Breast epithelium (tissue), 4 donors: ENCODE data around the gene FGGY. TPM values are rescaled to one million over a fixed set of nuclear protein-coding genes. Genes with fewer than 3 reads are reported as not detected.

Experiments
- DNase-seq, 2 donors: peaks; one replicate each; pipeline ENCODE4 v3.0.0-alpha.2; 2019; ENCODE audit warnings: low spot score in 2 of 2
- H3K27ac ChIP-seq, 2 donors: fragments of 200-600 bp; sonication (generic) in 1 of 2; one replicate each; pipeline ENCODE4 v1.5.1; 2016 to 2019; ENCODE audit warnings: mild to moderate bottlenecking in 1 of 2
- H3K27me3 ChIP-seq, 2 donors: fragments of 200-600 bp; sonication (generic) in 1 of 2; one replicate each; pipeline versions ENCODE4 v1.5.1 to v1.6.0; 2017 to 2019; ENCODE audit warnings: control low read depth in 1 of 2, mild to moderate bottlenecking in 1 of 2
- H3K36me3 ChIP-seq: fragments of 200-600 bp; one replicate; pipeline ENCODE4 v1.5.1; 2019
- H3K4me1 ChIP-seq, 2 donors: fragments of 200-600 bp; sonication (generic); one replicate each; pipeline ENCODE4 v1.5.1; 2016 to 2019; ENCODE audit warnings: control low read depth in 1 of 2
- H3K4me3 ChIP-seq, 3 donors: fragments of 200-600 bp; sonication (generic); 1 replicate in 2 of 3; 2 replicates in 1 of 3; pipeline ENCODE4 v1.5.1; 2016 to 2019; ENCODE audit warnings: mild to moderate bottlenecking in 3 of 3, moderate library complexity in 2 of 3
- H3K9me3 ChIP-seq, 2 donors: fragments of 200-600 bp; sonication (generic) in 1 of 2; one replicate each; pipeline ENCODE4 v1.5.1; 2016 to 2019; ENCODE audit warnings: control low read depth in 1 of 2
- POLR2A ChIP-seq: fragments of 450-650 bp; IDR thresholded peaks from one replicate; pipeline ENCODE4 v1.6.1; 2016; ENCODE audit warnings: antibody characterized with exemption, mild to moderate bottlenecking, moderate library complexity
- POLR2AphosphoS5 ChIP-seq, 3 donors: sonication (generic); formaldehyde crosslinking; IDR thresholded peaks; one replicate each; pipeline ENCODE4 v1.6.1; 2017; ENCODE audit warnings: antibody characterized with exemption in 3 of 3
- intact Hi-C: fragments of 100-400 bp; cut with DNase I; formaldehyde crosslinking; loops from one replicate; pipeline ENCODE4 v1.15.1; 2023; ENCODE audit warnings: low total_unique reads
- total RNA-seq, 3 donors: library from RNA; depleted of rRNA; stranded (reverse); fragments of >200 nt; gene quantifications; one replicate each; pipeline ENCODE4 v1.1.0, GENCODE V29; 2016
- TF ChIP-seq, protein P1 (sequence below), 3 donors: fragments of 450-650 bp; IDR thresholded peaks; one replicate each; pipeline ENCODE4 v1.5.1; 2016 to 2017; ENCODE audit warnings: antibody characterized with exemption in 3 of 3, mild to moderate bottlenecking in 3 of 3, moderate library complexity in 3 of 3

FGGY gene
- total RNA-seq, 3 donors from 2014 or later, result 16.2 to 50.3 (median 29.2) TPM

DNA sequence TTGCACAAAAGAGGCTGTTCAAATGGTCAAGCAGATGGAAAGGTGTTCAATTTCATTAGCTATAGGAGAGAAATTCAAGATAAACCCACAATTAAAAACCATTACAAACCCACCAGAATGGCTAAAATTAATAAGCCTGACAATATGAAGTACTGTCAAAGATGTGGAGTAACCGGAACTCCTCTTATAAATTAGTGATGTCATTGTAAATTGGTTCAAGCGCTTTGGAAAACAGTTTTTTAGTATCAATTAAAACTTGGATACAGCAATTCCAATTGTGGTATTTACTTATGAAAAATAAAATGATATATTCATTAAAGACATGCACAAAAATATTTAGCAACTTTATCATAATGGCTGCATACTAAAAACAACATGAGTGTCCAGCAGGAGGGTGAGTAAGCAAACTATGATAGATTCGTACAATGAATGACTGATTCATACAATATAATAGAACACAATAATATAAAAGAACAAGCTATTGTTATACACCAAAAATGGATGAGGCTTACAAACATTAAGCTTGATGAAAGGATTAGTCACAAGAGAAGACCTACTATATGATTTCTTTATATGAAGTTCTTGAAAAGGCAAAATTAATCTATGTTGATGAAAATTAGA is 38.4 kb upstream of the FGGY start:
- DNase-seq, result no peak
- H3K27me3 ChIP-seq, result no peaks in the 10 kb centered on the region
- H3K4me1 ChIP-seq, result peaks cover 0 to 5% of the 10 kb centered on the region in 2 donors
- H3K4me3 ChIP-seq, result no peak overlapping the region
- TF ChIP-seq POLR2A, result no peak
- TF ChIP-seq POLR2AphosphoS5 (IDR thresholded peaks at IDR 0.05), result no peak
- TF ChIP-seq, protein P1, sequence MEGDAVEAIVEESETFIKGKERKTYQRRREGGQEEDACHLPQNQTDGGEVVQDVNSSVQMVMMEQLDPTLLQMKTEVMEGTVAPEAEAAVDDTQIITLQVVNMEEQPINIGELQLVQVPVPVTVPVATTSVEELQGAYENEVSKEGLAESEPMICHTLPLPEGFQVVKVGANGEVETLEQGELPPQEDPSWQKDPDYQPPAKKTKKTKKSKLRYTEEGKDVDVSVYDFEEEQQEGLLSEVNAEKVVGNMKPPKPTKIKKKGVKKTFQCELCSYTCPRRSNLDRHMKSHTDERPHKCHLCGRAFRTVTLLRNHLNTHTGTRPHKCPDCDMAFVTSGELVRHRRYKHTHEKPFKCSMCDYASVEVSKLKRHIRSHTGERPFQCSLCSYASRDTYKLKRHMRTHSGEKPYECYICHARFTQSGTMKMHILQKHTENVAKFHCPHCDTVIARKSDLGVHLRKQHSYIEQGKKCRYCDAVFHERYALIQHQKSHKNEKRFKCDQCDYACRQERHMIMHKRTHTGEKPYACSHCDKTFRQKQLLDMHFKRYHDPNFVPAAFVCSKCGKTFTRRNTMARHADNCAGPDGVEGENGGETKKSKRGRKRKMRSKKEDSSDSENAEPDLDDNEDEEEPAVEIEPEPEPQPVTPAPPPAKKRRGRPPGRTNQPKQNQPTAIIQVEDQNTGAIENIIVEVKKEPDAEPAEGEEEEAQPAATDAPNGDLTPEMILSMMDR (IDR thresholded peaks at IDR 0.05), result no peak
- intact Hi-C loops, result no loop called here
- no peak overlapping the region for H3K27ac ChIP-seq
- H3K36me3 ChIP-seq, result no peaks in the 10 kb centered on the region
- no peaks in the 10 kb centered on the region for H3K9me3 ChIP-seq

DNA sequence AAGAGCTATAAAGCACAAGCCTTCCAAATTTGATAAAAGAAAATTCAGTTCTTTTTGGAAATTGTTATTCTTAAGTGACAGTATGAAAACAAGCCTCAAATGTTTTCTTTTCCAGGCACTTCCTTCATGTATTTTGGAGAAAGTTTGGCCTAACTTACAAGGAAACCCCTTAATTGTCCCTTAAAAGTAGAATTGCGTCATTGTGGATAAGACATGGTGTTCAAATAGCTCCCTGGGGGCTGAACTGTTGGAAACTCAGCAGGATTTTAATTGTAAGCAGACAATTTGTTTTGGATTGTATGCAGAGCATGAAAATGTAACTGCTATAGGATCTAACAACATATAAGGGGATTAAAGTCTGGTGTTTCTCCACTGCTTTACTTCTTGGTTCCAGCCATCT is 35.4 kb upstream of the FGGY start:
- intact Hi-C loops, result loop anchor here (2.0 kb wide), 1 partner anchor 69 kb away; no protein-coding TSS in a partner anchor

DNA sequence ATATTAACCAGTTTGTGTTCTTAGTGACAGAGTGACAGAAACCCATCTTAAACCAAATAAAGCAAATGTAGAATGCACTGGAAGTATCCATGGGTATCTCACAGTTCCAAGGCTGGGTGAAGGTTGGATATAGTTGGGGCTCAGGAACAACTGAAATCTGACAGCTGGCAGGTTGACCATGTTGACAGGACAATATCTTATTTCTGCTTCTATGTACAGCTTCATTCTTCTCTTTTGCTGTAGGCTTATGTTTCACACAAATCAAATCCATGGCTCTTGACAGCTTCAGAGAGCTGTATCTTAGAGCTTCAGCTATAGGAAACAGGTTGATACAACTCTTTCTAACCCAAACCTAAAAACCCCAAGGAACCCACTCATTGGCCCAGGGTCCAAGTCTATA is 34.3 kb upstream of the FGGY start:
- Histone ChIP-seq H3K27me3 (no peaks in the 10 kb centered on the region), H3K27ac (no peak overlapping the region), H3K4me1 (peaks cover 0 to 5% of the 10 kb centered on the region in 2 donors), H3K9me3 (no peaks in the 10 kb centered on the region), H3K4me3 (no peak overlapping the region), H3K36me3 (no peaks in the 10 kb centered on the region)
- no peak for DNase-seq
- no peak for TF ChIP-seq POLR2AphosphoS5 (IDR thresholded peaks at IDR 0.05)
- TF ChIP-seq, protein P1 (IDR thresholded peaks at IDR 0.05), result no peak
- TF ChIP-seq POLR2A, result no peak
- intact Hi-C loops, result no loop called here

More for the DNA sequence above, 35.4 kb upstream of the FGGY start:
- TF ChIP-seq, protein P1 (IDR thresholded peaks at IDR 0.05), result no peak
- TF ChIP-seq POLR2A (no peak), POLR2AphosphoS5 (IDR thresholded peaks at IDR 0.05) (peak in 1 of 3 donors; percentile 48)
- H3K36me3 ChIP-seq, result no peaks in the 10 kb centered on the region
- no peaks in the 10 kb centered on the region for H3K27me3 ChIP-seq
- peaks cover 0 to 5% of the 10 kb centered on the region in 2 donors for H3K4me1 ChIP-seq
- peak overlapping the region in 1 of 2 donors; percentile 66 for H3K27ac ChIP-seq
- H3K4me3 ChIP-seq, result no peak overlapping the region
- no peaks in the 10 kb centered on the region for H3K9me3 ChIP-seq
- DNase-seq, result no peak

DNA sequence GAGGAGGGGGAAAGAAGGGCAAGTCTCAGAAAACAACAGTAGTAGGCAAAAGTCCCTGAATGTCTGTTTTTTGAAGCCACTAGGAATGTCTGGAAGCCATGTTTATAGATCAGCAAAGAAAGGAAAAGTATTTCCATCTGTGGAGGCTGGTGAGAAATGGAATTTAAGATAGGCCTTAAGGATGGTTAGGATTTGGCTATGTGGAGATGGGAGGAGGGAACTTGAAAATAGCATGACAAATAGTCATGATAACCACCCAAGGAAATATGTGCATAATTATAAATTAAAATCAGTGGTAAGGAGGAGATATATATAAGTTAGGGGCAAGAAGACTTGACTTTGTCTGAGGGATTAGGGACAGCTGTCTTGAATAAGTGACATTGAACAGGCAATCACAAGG is 33.8 kb upstream of the FGGY start:
- H3K9me3 ChIP-seq, result no peaks in the 10 kb centered on the region
- no peak for TF ChIP-seq POLR2A
- TF ChIP-seq, protein P1 (IDR thresholded peaks at IDR 0.05), result no peak
- no peak for TF ChIP-seq POLR2AphosphoS5 (IDR thresholded peaks at IDR 0.05)
- intact Hi-C loops, result no loop called here
- no peak overlapping the region for H3K27ac ChIP-seq
- no peak for DNase-seq
- H3K36me3 ChIP-seq, result no peaks in the 10 kb centered on the region
- H3K4me3 ChIP-seq, result no peak overlapping the region
- peaks cover 0 to 5% of the 10 kb centered on the region in 2 donors for H3K4me1 ChIP-seq
- no peaks in the 10 kb centered on the region for H3K27me3 ChIP-seq

DNA sequence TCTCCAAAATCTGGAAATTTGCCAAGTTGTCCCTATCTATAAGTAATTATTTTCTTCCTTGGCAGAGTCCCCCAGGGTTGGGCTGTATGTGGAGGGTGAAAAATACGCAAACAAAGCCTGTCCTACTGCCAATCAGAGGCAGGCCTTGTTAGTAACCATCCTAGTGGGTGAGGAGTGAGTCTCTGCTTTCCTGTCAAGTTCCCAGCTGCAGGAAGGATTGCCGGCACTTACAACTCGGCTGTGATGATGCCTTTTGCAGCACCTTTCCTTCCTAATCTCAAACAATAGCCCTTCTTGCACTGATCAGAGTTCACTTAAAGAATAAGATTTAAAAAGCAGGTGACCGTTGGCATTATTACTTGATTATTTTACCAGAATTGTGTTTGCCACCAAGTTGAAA is 31.3 kb upstream of the FGGY start:
- intact Hi-C loops, result no loop called here
- Histone ChIP-seq H3K4me3 (no peak overlapping the region), H3K36me3 (no peaks in the 10 kb centered on the region), H3K9me3 (no peaks in the 10 kb centered on the region), H3K27ac (peak overlapping the region in 1 of 2 donors; percentile 39), H3K27me3 (no peaks in the 10 kb centered on the region), H3K4me1 (peaks cover 0 to 5% of the 10 kb centered on the region in 2 donors)
- DNase-seq, result no peak
- TF ChIP-seq POLR2AphosphoS5 (IDR thresholded peaks at IDR 0.05), result no peak
- TF ChIP-seq, protein P1 (IDR thresholded peaks at IDR 0.05), result no peak
